ENCODE measurements around the gene HIKESHI.
A peak's percentile ranks its signal among the peaks of the same experiment; 100 is the strongest.
"Not testable (repeated sequence)": the region's sequence is repeated elsewhere in the genome, so short reads cannot be mapped to it uniquely, and the experiment has no call there.

Gene HIKESHI

GRCh38 chr11:86278226-86278625 lies 23.8 kb upstream of the HIKESHI start:
- Histone ChIP-seq H3K27me3 (replicated peaks in 2 of 5; ENCODE audit: control insufficient read depth in 4 of 5, insufficient read depth in 5 of 5, low read length in 4 of 5) (no peaks in the 10 kb centered on the region), H3K4me3 (ENCODE audit: control insufficient read depth in 1 of 7, extremely low read depth in 1 of 7, insufficient read depth in 4 of 7, low read depth in 2 of 7, low read length in 6 of 7) (no peak overlapping the region), H3K4me1 (ENCODE audit: control extremely low read depth in 1 of 4, control insufficient read depth in 4 of 4, insufficient read depth in 4 of 4, low read length in 3 of 4) (no peaks in the 10 kb centered on the region), H3K9me3 (ENCODE audit: control extremely low read depth in 1 of 5, control insufficient read depth in 4 of 5, insufficient read depth in 2 of 5, low read depth in 1 of 5, low read length in 4 of 5) (peaks cover 0 to 4% (median 0%) of the 10 kb centered on the region in 5 experiments), H3K36me3 (ENCODE audit: control insufficient read depth in 4 of 4, insufficient read depth in 4 of 4, low read length in 3 of 4) (peaks cover 7 to 55% (median 29%) of the 10 kb centered on the region in 4 experiments), H3K27ac (ENCODE audit: insufficient read depth in 1 of 2, low read depth in 1 of 2, low read length in 2 of 2, poor library complexity in 1 of 2, severe bottlenecking in 2 of 2) (no peak overlapping the region)
- WGBS (ENCODE audit: insufficient coverage) = 100% methylated on average over 2 of the region's 8 CpGs
- POLR2A ChIA-PET = no interaction called here
- no peak for DNase-seq
- CTCF ChIA-PET = no interaction called here

- WGBS (ENCODE audit: insufficient coverage) = no CpG with 5 or more reads among the region's 3 CpGs
- no peaks in the 10 kb centered on the region for H3K4me1 ChIP-seq (ENCODE audit: control extremely low read depth in 1 of 4, control insufficient read depth in 4 of 4, insufficient read depth in 4 of 4, low read length in 3 of 4)
- ChIA-PET CTCF (no interaction called here), POLR2A (no interaction called here)
- DNase-seq = peak in 1 of 3 donors; percentile 9
- no peak overlapping the region for H3K27ac ChIP-seq (ENCODE audit: insufficient read depth in 1 of 2, low read depth in 1 of 2, low read length in 2 of 2, poor library complexity in 1 of 2, severe bottlenecking in 2 of 2)
- H3K36me3 ChIP-seq (ENCODE audit: control insufficient read depth in 4 of 4, insufficient read depth in 4 of 4, low read length in 3 of 4) = peaks cover 7 to 59% (median 29%) of the 10 kb centered on the region in 4 experiments
- no peaks in the 10 kb centered on the region for H3K27me3 ChIP-seq (replicated peaks in 2 of 5; ENCODE audit: control insufficient read depth in 4 of 5, insufficient read depth in 5 of 5, low read length in 4 of 5)
- no peak overlapping the region for H3K4me3 ChIP-seq (ENCODE audit: control insufficient read depth in 1 of 7, extremely low read depth in 1 of 7, insufficient read depth in 4 of 7, low read depth in 2 of 7, low read length in 6 of 7)
- peaks cover 0 to 4% (median 0%) of the 10 kb centered on the region in 5 experiments for H3K9me3 ChIP-seq (ENCODE audit: control extremely low read depth in 1 of 5, control insufficient read depth in 4 of 5, insufficient read depth in 2 of 5, low read depth in 1 of 5, low read length in 4 of 5)
Measured at GRCh38 chr11:86279747-86280146, 22.3 kb upstream of the HIKESHI start.

GRCh38 chr11:86287468-86287796 lies 14.6 kb upstream of the HIKESHI start:
- Histone ChIP-seq H3K27ac (ENCODE audit: insufficient read depth in 1 of 2, low read depth in 1 of 2, low read length in 2 of 2, poor library complexity in 1 of 2, severe bottlenecking in 2 of 2) (no peak overlapping the region), H3K9me3 (ENCODE audit: control extremely low read depth in 1 of 5, control insufficient read depth in 4 of 5, insufficient read depth in 2 of 5, low read depth in 1 of 5, low read length in 4 of 5) (no peaks in the 10 kb centered on the region), H3K4me1 (ENCODE audit: control extremely low read depth in 1 of 4, control insufficient read depth in 4 of 4, insufficient read depth in 4 of 4, low read length in 3 of 4) (peaks cover 0 to 1% (median 0%) of the 10 kb centered on the region in 4 experiments), H3K4me3 (ENCODE audit: control insufficient read depth in 1 of 7, extremely low read depth in 1 of 7, insufficient read depth in 4 of 7, low read depth in 2 of 7, low read length in 6 of 7) (no peak overlapping the region), H3K36me3 (ENCODE audit: control insufficient read depth in 4 of 4, insufficient read depth in 4 of 4, low read length in 3 of 4) (peaks cover 0 to 8% (median 2%) of the 10 kb centered on the region in 4 experiments), H3K27me3 (replicated peaks in 2 of 5; ENCODE audit: control insufficient read depth in 4 of 5, insufficient read depth in 5 of 5, low read length in 4 of 5) (no peaks in the 10 kb centered on the region)
- 100% methylated on average over 1 of the region's 2 CpGs for WGBS (ENCODE audit: insufficient coverage)
- CTCF ChIA-PET = no interaction called here
- POLR2A ChIA-PET = no interaction called here
- DNase-seq = no peak

GRCh38 chr11:86288776-86289507 lies 13.1 kb upstream of the HIKESHI start:
- WGBS (ENCODE audit: insufficient coverage) = 84% methylated on average over 7 of the region's 7 CpGs
- ChIA-PET POLR2A (no interaction called here), CTCF (interaction anchor here (1.0 to 1.4 kb wide), 3 partner anchors 338 to 434 kb away, joined by 3 read pairs; partner anchors contain the start of gene CCDC83)

GRCh38 chr11:86289508-86290280 lies 12.3 kb upstream of the HIKESHI start:
- 99% methylated on average over 8 of the region's 9 CpGs for WGBS (ENCODE audit: insufficient coverage)
- DNase-seq; H3K4me3 ChIP-seq (ENCODE audit: control insufficient read depth in 1 of 7, extremely low read depth in 1 of 7, insufficient read depth in 4 of 7, low read depth in 2 of 7, low read length in 6 of 7); H3K36me3 ChIP-seq (ENCODE audit: control insufficient read depth in 4 of 4, insufficient read depth in 4 of 4, low read length in 3 of 4); H3K9me3 ChIP-seq (ENCODE audit: control extremely low read depth in 1 of 5, control insufficient read depth in 4 of 5, insufficient read depth in 2 of 5, low read depth in 1 of 5, low read length in 4 of 5); POLR2A ChIA-PET; H3K4me1 ChIP-seq (ENCODE audit: control extremely low read depth in 1 of 4, control insufficient read depth in 4 of 4, insufficient read depth in 4 of 4, low read length in 3 of 4); H3K27me3 ChIP-seq (replicated peaks in 2 of 5; ENCODE audit: control insufficient read depth in 4 of 5, insufficient read depth in 5 of 5, low read length in 4 of 5); H3K27ac ChIP-seq (ENCODE audit: insufficient read depth in 1 of 2, low read depth in 1 of 2, low read length in 2 of 2, poor library complexity in 1 of 2, severe bottlenecking in 2 of 2): not testable (repeated sequence)
- CTCF ChIA-PET = interaction anchor here (0.9 to 2.4 kb wide), 7 partner anchors 10 to 435 kb away, joined by 3 to 5 read pairs (median 4); partner anchors contain the start of gene CCDC83

More at GRCh38 chr11:86288776-86289507, 13.1 kb upstream of the HIKESHI start:
- no peak overlapping the region for H3K27ac ChIP-seq (ENCODE audit: insufficient read depth in 1 of 2, low read depth in 1 of 2, low read length in 2 of 2, poor library complexity in 1 of 2, severe bottlenecking in 2 of 2)
- H3K27me3 ChIP-seq (replicated peaks in 2 of 5; ENCODE audit: control insufficient read depth in 4 of 5, insufficient read depth in 5 of 5, low read length in 4 of 5) = no peaks in the 10 kb centered on the region
- H3K36me3 ChIP-seq (ENCODE audit: control insufficient read depth in 4 of 4, insufficient read depth in 4 of 4, low read length in 3 of 4) = peaks cover 0 to 7% (median 2%) of the 10 kb centered on the region in 4 experiments
- H3K4me3 ChIP-seq (ENCODE audit: control insufficient read depth in 1 of 7, extremely low read depth in 1 of 7, insufficient read depth in 4 of 7, low read depth in 2 of 7, low read length in 6 of 7) = no peak overlapping the region
- H3K9me3 ChIP-seq (ENCODE audit: control extremely low read depth in 1 of 5, control insufficient read depth in 4 of 5, insufficient read depth in 2 of 5, low read depth in 1 of 5, low read length in 4 of 5) = no peaks in the 10 kb centered on the region
- peaks cover 0 to 1% (median 0%) of the 10 kb centered on the region in 4 experiments for H3K4me1 ChIP-seq (ENCODE audit: control extremely low read depth in 1 of 4, control insufficient read depth in 4 of 4, insufficient read depth in 4 of 4, low read length in 3 of 4)
- DNase-seq = peak in 2 of 3 donors; percentile 11 to 22

- Histone ChIP-seq H3K27me3 (replicated peaks in 2 of 5; ENCODE audit: control insufficient read depth in 4 of 5, insufficient read depth in 5 of 5, low read length in 4 of 5) (no peaks in the 10 kb centered on the region), H3K27ac (ENCODE audit: insufficient read depth in 1 of 2, low read depth in 1 of 2, low read length in 2 of 2, poor library complexity in 1 of 2, severe bottlenecking in 2 of 2) (no peak overlapping the region), H3K36me3 (ENCODE audit: control insufficient read depth in 4 of 4, insufficient read depth in 4 of 4, low read length in 3 of 4) (no peaks in the 10 kb centered on the region), H3K4me1 (ENCODE audit: control extremely low read depth in 1 of 4, control insufficient read depth in 4 of 4, insufficient read depth in 4 of 4, low read length in 3 of 4) (peaks cover 0 to 1% (median 0%) of the 10 kb centered on the region in 4 experiments), H3K4me3 (ENCODE audit: control insufficient read depth in 1 of 7, extremely low read depth in 1 of 7, insufficient read depth in 4 of 7, low read depth in 2 of 7, low read length in 6 of 7) (no peak overlapping the region), H3K9me3 (ENCODE audit: control extremely low read depth in 1 of 5, control insufficient read depth in 4 of 5, insufficient read depth in 2 of 5, low read depth in 1 of 5, low read length in 4 of 5) (no peaks in the 10 kb centered on the region)
- ChIA-PET CTCF (interaction anchor here (0.6 to 2.4 kb wide), 18 partner anchors 9 to 467 kb away, joined by 3 to 11 read pairs (median 4); partner anchors contain the start of genes CCDC83 and HIKESHI), POLR2A (interaction anchor here (0.6 kb wide), 1 partner anchor 168 kb away, joined by 3 read pairs; no protein-coding TSS in a partner anchor)
- peak; percentile 67 to 81 (median 70) for DNase-seq
- WGBS (ENCODE audit: insufficient coverage) = no CpG with 5 or more reads among the region's 3 CpGs
Measured at GRCh38 chr11:86291466-86292262, 10.4 kb upstream of the HIKESHI start.

Measured in common myeloid progenitor, CD34-positive (primary cell).